K562 (cell line): ENCODE data around the gene DGLUCY. TPM values are rescaled to one million over a fixed set of nuclear protein-coding genes. Genes with fewer than 3 reads are reported as not detected.

Experiments
- ARID2 ChIP-seq: fragments of 450-650 bp; IDR thresholded peaks from 2 replicates; pipeline ENCODE4 v1.6.1; 2017; ENCODE audit warnings: antibody characterized with exemption, mild to moderate bottlenecking
- ASH1L ChIP-seq: fragments of 450-650 bp; IDR thresholded peaks from 2 replicates; pipeline ENCODE4 v1.6.1; 2018; ENCODE audit warnings: borderline replicate concordance, mild to moderate bottlenecking, low read depth; ENCODE audit not compliant: partially characterized antibody
- CXXC5 ChIP-seq: fragments of 250-450 bp; sonication (Bioruptor Pico); IDR thresholded peaks from 2 replicates; pipeline ENCODE4 v1.8.0; 2022; ENCODE audit warnings: inconsistent platforms, mild to moderate bottlenecking, moderate library complexity
- GATA2 ChIP-seq: sonication (generic); formaldehyde crosslinking; IDR thresholded peaks from 2 replicates; pipeline ENCODE4 v1.4.0; 2020; ENCODE audit warnings: mild to moderate bottlenecking, missing genetic modification reagents
- HDAC6 ChIP-seq: IDR thresholded peaks from 2 replicates; pipeline ENCODE4 v1.6.1; 2012; ENCODE audit warnings: low read depth, mild to moderate bottlenecking, control low read depth, inconsistent platforms, low read length, moderate library complexity
- HLTF ChIP-seq: fragments of 450-650 bp; IDR thresholded peaks from 2 replicates; pipeline ENCODE4 v1.6.1; 2016
- HNRNPL ChIP-seq: fragments of 200-400 bp; formaldehyde crosslinking; IDR thresholded peaks from 2 replicates; pipeline ENCODE4 v1.6.1; 2017; ENCODE audit warnings: low read depth, mild to moderate bottlenecking, low read length
- LCOR ChIP-seq: sonication (generic); formaldehyde crosslinking; IDR thresholded peaks from 2 replicates; pipeline ENCODE4 v1.8.0; 2022; ENCODE audit warnings: mild to moderate bottlenecking, missing genetic modification reagents
- MAFG ChIP-seq: fragments of 450-650 bp; conservative IDR thresholded peaks from 2 replicates; pipeline ENCODE4 v1.6.1; 2016; ENCODE audit warnings: missing genetic modification characterization, missing compliant biosample characterization
- MCM5 ChIP-seq: fragments of 450-650 bp; IDR thresholded peaks from 2 replicates; pipeline ENCODE4 v1.6.1; 2016; ENCODE audit warnings: low read depth
- MECOM ChIP-seq: fragments of 250-450 bp; sonication (Bioruptor Pico); IDR thresholded peaks from 2 replicates; pipeline ENCODE4 v1.8.0; 2022; ENCODE audit warnings: inconsistent platforms
- POLR2B ChIP-seq: fragments of 450-650 bp; IDR thresholded peaks from 2 replicates; pipeline ENCODE4 v1.6.1; 2018; ENCODE audit warnings: low read depth; ENCODE audit not compliant: partially characterized antibody
- RBM15 ChIP-seq: fragments of 200-400 bp; formaldehyde crosslinking; IDR thresholded peaks from 2 replicates; pipeline ENCODE4 v1.6.1; 2018; ENCODE audit warnings: mild to moderate bottlenecking, low read length, moderate library complexity; ENCODE audit not compliant: insufficient read depth
- RFX5 ChIP-seq: IDR thresholded peaks from 2 replicates; pipeline ENCODE4 v1.6.1; 2011; ENCODE audit warnings: low read depth, mild to moderate bottlenecking, improper control_type of control experiment, low read length
- SMAD1 ChIP-seq: fragments of 150-350 bp; IDR thresholded peaks from 2 replicates; pipeline ENCODE4 v1.6.1; 2014; ENCODE audit warnings: low read length, low read depth; ENCODE audit not compliant: partially characterized antibody
- TRIM28 ChIP-seq: fragments of 450-650 bp; IDR thresholded peaks from 2 replicates; pipeline ENCODE4 v1.6.1; 2017
- USF2 ChIP-seq: sonication (generic); formaldehyde crosslinking; IDR thresholded peaks from 2 replicates; pipeline ENCODE4 v1.5.0; 2020; ENCODE audit warnings: missing genetic modification reagents
- WHSC1 ChIP-seq: IDR thresholded peaks from one replicate; pipeline ENCODE4 v1.6.1; 2012; ENCODE audit warnings: low read length, control low read depth, inconsistent platforms
- XRCC3 ChIP-seq: fragments of 450-650 bp; IDR thresholded peaks from 2 replicates; pipeline ENCODE4 v1.6.1; 2017; ENCODE audit warnings: mild to moderate bottlenecking, moderate library complexity
- ZEB2 ChIP-seq: fragments of 450-650 bp; IDR thresholded peaks from 2 replicates; pipeline ENCODE4 v1.6.1; 2016
- ZNF175 ChIP-seq: fragments of 200-800 bp; sonication (Bioruptor generic); IDR thresholded peaks from 2 replicates; pipeline ENCODE4 v1.6.1; 2016; ENCODE audit warnings: low read depth, mild to moderate bottlenecking, missing genetic modification characterization, missing compliant biosample characterization
- ZNF740 ChIP-seq, 3 experiments: fragments of 200-800 bp in 1 of 3; sonication (Bioruptor generic) in 1 of 3; sonication (generic) in 1 of 3; formaldehyde crosslinking in 1 of 3; IDR thresholded peaks; 2 replicates each; pipeline versions ENCODE4 v1.6.1 to v1.8.0; 2016 to 2022; ENCODE audit warnings: mild to moderate bottlenecking in 2 of 3, missing compliant biosample characterization in 2 of 3, missing genetic modification characterization in 2 of 3, missing genetic modification reagents in 1 of 3
- ZSCAN32 ChIP-seq: fragments of 450-650 bp; formaldehyde crosslinking; IDR thresholded peaks from 2 replicates; pipeline ENCODE4 v1.4.0; 2020; ENCODE audit warnings: mild to moderate bottlenecking, moderate library complexity
- polyA plus RNA-seq, 8 experiments: library from polyadenylated mRNA; depleted of rRNA in 4 of 8; stranded (reverse) in 5 of 8; unstranded in 3 of 8; fragments of >200 nt; fragmentation: Nextera tagmentation in 2 of 8; fragmentation: Illumina TruSeq in 1 of 8; extraction: Ambion mirVana in 2 of 8; extraction: Trizol in 1 of 8; gene quantifications; 2 replicates each; pipeline versions ENCODE4 v1.2.1 to v1.2.3, GENCODE V29; 2011 to 2014; ENCODE audit warnings: inconsistent platforms in 1 of 8, missing spikeins in 1 of 8
- total RNA-seq, 7 experiments: library from RNA; depleted of rRNA in 6 of 7; stranded (reverse); fragments of >200 nt in 6 of 7; fragmentation: Illumina TruSeq in 2 of 7; extraction: Trizol in 2 of 7; gene quantifications; 2 replicates each; pipeline versions ENCODE4 v1.2.1 to v1.2.3, GENCODE V29; 2011 to 2021; ENCODE audit warnings: low replicate concordance in 1 of 7
- TF ChIP-seq, protein P1 (sequence below): fragments of 450-650 bp; IDR thresholded peaks from 2 replicates; pipeline ENCODE4 v1.7.0; 2016; ENCODE audit warnings: borderline replicate concordance
- TF ChIP-seq, protein P2 (sequence below): fragments of 450-650 bp; IDR thresholded peaks from 2 replicates; pipeline ENCODE4 v1.6.1; 2016; ENCODE audit warnings: borderline replicate concordance
- TF ChIP-seq, protein P3 (sequence below): IDR thresholded peaks from 3 replicates; pipeline ENCODE4 v1.6.1; 2011; ENCODE audit warnings: borderline replicate concordance, mild to moderate bottlenecking; ENCODE audit not compliant: insufficient read length, insufficient read depth

Gene DGLUCY
- total and polyA plus RNA-seq, 9 of the 15 experiments (the other 6 are each of a cell fraction or from before 2014, with no cell fraction given): 9.9 to 28.4 (median 21.0) TPM

- TF ChIP-seq, protein P1, sequence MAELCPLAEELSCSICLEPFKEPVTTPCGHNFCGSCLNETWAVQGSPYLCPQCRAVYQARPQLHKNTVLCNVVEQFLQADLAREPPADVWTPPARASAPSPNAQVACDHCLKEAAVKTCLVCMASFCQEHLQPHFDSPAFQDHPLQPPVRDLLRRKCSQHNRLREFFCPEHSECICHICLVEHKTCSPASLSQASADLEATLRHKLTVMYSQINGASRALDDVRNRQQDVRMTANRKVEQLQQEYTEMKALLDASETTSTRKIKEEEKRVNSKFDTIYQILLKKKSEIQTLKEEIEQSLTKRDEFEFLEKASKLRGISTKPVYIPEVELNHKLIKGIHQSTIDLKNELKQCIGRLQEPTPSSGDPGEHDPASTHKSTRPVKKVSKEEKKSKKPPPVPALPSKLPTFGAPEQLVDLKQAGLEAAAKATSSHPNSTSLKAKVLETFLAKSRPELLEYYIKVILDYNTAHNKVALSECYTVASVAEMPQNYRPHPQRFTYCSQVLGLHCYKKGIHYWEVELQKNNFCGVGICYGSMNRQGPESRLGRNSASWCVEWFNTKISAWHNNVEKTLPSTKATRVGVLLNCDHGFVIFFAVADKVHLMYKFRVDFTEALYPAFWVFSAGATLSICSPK: no peak
- TF ChIP-seq HLTF (no peak), MAFG (no peak), SMAD1 (no peak), ZNF740 (CRISPR knock-in tag; IDR thresholded peaks at IDR 0.05) (no peak), ZNF740 (tag; IDR thresholded peaks at IDR 0.05) (no peak), RFX5 (no peak), ZSCAN32 (CRISPR knock-in tag) (no peak), HDAC6 (no peak), USF2 (CRISPR knock-in tag) (peak; percentile 82), TRIM28 (no peak), RBM15 (no peak), ARID2 (no peak), WHSC1 (no peak), MCM5 (no peak), LCOR (CRISPR knock-in tag) (no peak), CXXC5 (CRISPR knock-in tag) (no peak), POLR2B (no peak), ZEB2 (no peak), MECOM (CRISPR knock-in tag) (no peak), ZNF175 (CRISPR knock-in tag) (no peak), ASH1L (no peak), GATA2 (CRISPR knock-in tag) (no peak), HNRNPL (no peak), XRCC3 (no peak)
- TF ChIP-seq, protein P2, sequence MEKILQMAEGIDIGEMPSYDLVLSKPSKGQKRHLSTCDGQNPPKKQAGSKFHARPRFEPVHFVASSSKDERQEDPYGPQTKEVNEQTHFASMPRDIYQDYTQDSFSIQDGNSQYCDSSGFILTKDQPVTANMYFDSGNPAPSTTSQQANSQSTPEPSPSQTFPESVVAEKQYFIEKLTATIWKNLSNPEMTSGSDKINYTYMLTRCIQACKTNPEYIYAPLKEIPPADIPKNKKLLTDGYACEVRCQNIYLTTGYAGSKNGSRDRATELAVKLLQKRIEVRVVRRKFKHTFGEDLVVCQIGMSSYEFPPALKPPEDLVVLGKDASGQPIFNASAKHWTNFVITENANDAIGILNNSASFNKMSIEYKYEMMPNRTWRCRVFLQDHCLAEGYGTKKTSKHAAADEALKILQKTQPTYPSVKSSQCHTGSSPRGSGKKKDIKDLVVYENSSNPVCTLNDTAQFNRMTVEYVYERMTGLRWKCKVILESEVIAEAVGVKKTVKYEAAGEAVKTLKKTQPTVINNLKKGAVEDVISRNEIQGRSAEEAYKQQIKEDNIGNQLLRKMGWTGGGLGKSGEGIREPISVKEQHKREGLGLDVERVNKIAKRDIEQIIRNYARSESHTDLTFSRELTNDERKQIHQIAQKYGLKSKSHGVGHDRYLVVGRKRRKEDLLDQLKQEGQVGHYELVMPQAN: 0 out of 2 replicates have a peak, but pooled peaks have one; percentile 11
- TF ChIP-seq, protein P3, sequence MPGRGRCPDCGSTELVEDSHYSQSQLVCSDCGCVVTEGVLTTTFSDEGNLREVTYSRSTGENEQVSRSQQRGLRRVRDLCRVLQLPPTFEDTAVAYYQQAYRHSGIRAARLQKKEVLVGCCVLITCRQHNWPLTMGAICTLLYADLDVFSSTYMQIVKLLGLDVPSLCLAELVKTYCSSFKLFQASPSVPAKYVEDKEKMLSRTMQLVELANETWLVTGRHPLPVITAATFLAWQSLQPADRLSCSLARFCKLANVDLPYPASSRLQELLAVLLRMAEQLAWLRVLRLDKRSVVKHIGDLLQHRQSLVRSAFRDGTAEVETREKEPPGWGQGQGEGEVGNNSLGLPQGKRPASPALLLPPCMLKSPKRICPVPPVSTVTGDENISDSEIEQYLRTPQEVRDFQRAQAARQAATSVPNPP: no peak
Measured at GRCh38 chr14:91113829-91114078, at the start of gene DGLUCY (continued).
